ENCODE measurements around the gene VAT1.

Gene VAT1

GRCh38 chr17:43026595-43026994 lies 4.4 kb upstream of the VAT1 start:
- no peak for DNase-seq

- DNase-seq = no peak
Observed at GRCh38 chr17:43025766-43026537, 3.8 kb upstream of the VAT1 start.

- no peak for DNase-seq
Observed at GRCh38 chr17:43025290-43025657, 3.1 kb upstream of the VAT1 start.

GRCh38 chr17:43024407-43025289 lies 2.5 kb upstream of the VAT1 start, which contains the start of gene RND2:
Gene RND2, plus strand, starts transcription at chr17:43025231. Its CDS starts 117 bp downstream, at chr17:43025348.
- DNase-seq = no peak

GRCh38 chr17:43020789-43021740 lies 1.1 kb downstream of the VAT1 start:
- DNase-seq = no peak

- no peak for DNase-seq
Observed at GRCh38 chr17:43020030-43020621, 2.1 kb downstream of the VAT1 start.

GRCh38 chr17:43019418-43019817 lies 2.8 kb downstream of the VAT1 start:
- DNase-seq = no peak

- DNase-seq = no peak
Observed at GRCh38 chr17:43018932-43019331, 3.3 kb downstream of the VAT1 start.

- no peak for DNase-seq
Observed at GRCh38 chr17:43018008-43018853, 4.0 kb downstream of the VAT1 start.

- no peak for DNase-seq
Observed at GRCh38 chr17:43016216-43016615, 6.0 kb downstream of the VAT1 start.

GRCh38 chr17:43015579-43015978 lies 6.6 kb downstream of the VAT1 start:
- no peak for DNase-seq

GRCh38 chr17:43014649-43015542 lies 7.3 kb downstream of the VAT1 start:
- no peak for DNase-seq

- no peak for DNase-seq
Observed at GRCh38 chr17:43014020-43014648, 8.1 kb downstream of the VAT1 start.

GRCh38 chr17:43013296-43013695 lies 8.9 kb downstream of the VAT1 start:
- no peak for DNase-seq

- DNase-seq = no peak
Observed at GRCh38 chr17:43011728-43012472, 10.3 kb downstream of the VAT1 start.

GRCh38 chr17:43010667-43011308 lies 11.4 kb downstream of the VAT1 start:
- no peak for DNase-seq

GRCh38 chr17:43006639-43007551 lies 15.3 kb downstream of the VAT1 start, which contains the start of gene IFI35:
Gene IFI35, plus strand, starts transcription at chr17:43006784. Its CDS starts 164 bp downstream, at chr17:43006948.
- DNase-seq = peak; percentile 73
